Suprapubic skin (tissue), 4 donors: Measurements from ENCODE around the gene TMEM50B. TPM values are rescaled to one million over a fixed set of nuclear protein-coding genes. Genes with fewer than 3 reads are reported as not detected.

Source experiments
- DNase-seq, 2 donors: peaks; one replicate each; pipeline ENCODE4 v3.0.0-alpha.2; 2019; ENCODE audit warnings: low spot score in 2 of 2
- H3K27ac ChIP-seq: fragments of 200-600 bp; sonication (generic); one replicate; pipeline ENCODE4 v1.5.1; 2019
- H3K27me3 ChIP-seq: fragments of 200-600 bp; sonication (generic); one replicate; pipeline ENCODE4 v1.5.1; 2019
- H3K36me3 ChIP-seq: fragments of 200-600 bp; sonication (generic); one replicate; pipeline ENCODE4 v1.5.1; 2019
- H3K4me1 ChIP-seq: fragments of 200-600 bp; sonication (generic); one replicate; pipeline ENCODE4 v1.5.1; 2019
- H3K4me3 ChIP-seq: fragments of 200-600 bp; sonication (generic); one replicate; pipeline ENCODE4 v1.5.1; 2019; ENCODE audit warnings: mild to moderate bottlenecking
- H3K9me3 ChIP-seq: fragments of 200-600 bp; sonication (generic); one replicate; pipeline ENCODE4 v1.5.1; 2019
- EP300 ChIP-seq: sonication (generic); formaldehyde crosslinking; IDR thresholded peaks from one replicate; pipeline ENCODE4 v1.6.1; 2017; ENCODE audit warnings: antibody characterized with exemption
- POLR2A ChIP-seq, 2 donors: fragments of 450-650 bp; IDR thresholded peaks; one replicate each; pipeline ENCODE4 v1.6.1; 2017; ENCODE audit warnings: antibody characterized with exemption in 2 of 2, mild to moderate bottlenecking in 2 of 2, moderate library complexity in 2 of 2
- POLR2AphosphoS5 ChIP-seq, 3 donors: sonication (generic); formaldehyde crosslinking; IDR thresholded peaks; one replicate each; pipeline ENCODE4 v1.6.1; 2017; ENCODE audit warnings: antibody characterized with exemption in 3 of 3
- WGBS: methylation state at CpG from one replicate; pipeline ENCODE4 v1.1.5; 2018; 5-methylcytosine and 5-hydroxymethylcytosine counted together
- total RNA-seq, 4 donors: library from RNA; depleted of rRNA; stranded (reverse); fragments of >200 nt; gene quantifications; one replicate each; pipeline ENCODE4 v1.1.0, GENCODE V29; 2016
- TF ChIP-seq, protein P1 (sequence below), 2 donors: fragments of 200-600 bp in 1 of 2; fragments of 450-650 bp in 1 of 2; sonication (generic) in 1 of 2; IDR thresholded peaks; one replicate each; pipeline ENCODE4 v1.5.1; 2016 to 2019; ENCODE audit warnings: antibody characterized with exemption in 2 of 2, mild to moderate bottlenecking in 1 of 2, moderate library complexity in 1 of 2

The TMEM50B gene
- 100 to 1,000 TPM in 1 of 4 donors, 10 to 100 TPM in 3; 33.1 to 151 (median 59.8) TPM for total RNA-seq

DNA sequence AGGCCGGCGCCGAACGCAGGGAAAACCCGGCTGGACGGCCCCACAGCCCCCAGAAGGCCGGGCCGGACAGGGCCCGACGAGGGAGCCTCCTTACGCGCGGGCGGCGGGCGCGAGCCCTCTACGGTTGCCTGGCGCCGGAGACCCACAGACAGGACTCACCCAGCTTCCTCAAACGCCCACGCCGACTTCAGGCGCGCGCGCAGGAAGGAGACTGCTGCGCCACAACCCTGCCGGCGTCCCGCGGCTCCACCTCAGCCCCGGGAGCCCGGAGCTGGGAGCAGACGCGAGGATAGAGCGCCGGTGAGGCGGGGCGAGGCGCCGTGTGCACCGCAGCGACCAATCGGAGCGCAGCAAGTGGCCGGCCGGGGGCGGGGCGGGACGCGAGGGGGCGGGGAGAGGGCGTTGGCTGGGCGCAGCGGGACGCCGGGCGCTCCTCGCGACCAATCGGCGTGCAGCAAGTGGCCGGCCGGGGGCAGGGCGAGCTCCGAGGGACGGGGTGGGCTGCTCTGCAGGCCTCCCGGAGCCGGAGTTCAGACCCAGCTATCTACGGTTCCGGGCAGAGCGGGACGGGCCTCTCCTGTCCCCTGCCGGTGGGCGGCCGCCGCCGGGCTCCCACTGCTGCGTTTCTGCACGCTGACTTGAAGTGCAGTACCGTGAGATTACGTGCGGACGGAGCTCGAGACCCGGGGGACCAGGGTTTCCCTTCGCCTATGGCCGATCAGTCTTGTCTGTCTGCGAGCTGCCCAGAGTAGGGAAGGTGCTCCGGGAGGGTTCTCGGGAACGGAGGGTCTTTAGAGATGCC, at the start of gene TMEM50B:
TMEM50B (minus strand) TSS at position 296 of the 802 bp plus-strand sequence. CDS start 11,089 bp downstream, outside the sequence.
- Histone ChIP-seq H3K9me3 (no peaks in the 10 kb centered on the region), H3K27ac (peak within 1 kb of the TSS; percentile 99), H3K4me3 (peak within 1 kb of the TSS; percentile 88), H3K27me3 (no peaks in the 10 kb centered on the region), H3K36me3 (no peaks in the 10 kb centered on the region), H3K4me1 (peaks cover 19% of the 10 kb centered on the region)
- WGBS: under 1% methylated on average over 19 of the region's 93 CpGs
- DNase-seq: peak; percentile 96 to 98
- TF ChIP-seq EP300 (no peak), POLR2AphosphoS5 (IDR thresholded peaks at IDR 0.05) (peak; percentile 48 to 93 (median 67)), POLR2A (IDR thresholded peaks at IDR 0.05) (peak; percentile 86 to 87)
- TF ChIP-seq, protein P1, sequence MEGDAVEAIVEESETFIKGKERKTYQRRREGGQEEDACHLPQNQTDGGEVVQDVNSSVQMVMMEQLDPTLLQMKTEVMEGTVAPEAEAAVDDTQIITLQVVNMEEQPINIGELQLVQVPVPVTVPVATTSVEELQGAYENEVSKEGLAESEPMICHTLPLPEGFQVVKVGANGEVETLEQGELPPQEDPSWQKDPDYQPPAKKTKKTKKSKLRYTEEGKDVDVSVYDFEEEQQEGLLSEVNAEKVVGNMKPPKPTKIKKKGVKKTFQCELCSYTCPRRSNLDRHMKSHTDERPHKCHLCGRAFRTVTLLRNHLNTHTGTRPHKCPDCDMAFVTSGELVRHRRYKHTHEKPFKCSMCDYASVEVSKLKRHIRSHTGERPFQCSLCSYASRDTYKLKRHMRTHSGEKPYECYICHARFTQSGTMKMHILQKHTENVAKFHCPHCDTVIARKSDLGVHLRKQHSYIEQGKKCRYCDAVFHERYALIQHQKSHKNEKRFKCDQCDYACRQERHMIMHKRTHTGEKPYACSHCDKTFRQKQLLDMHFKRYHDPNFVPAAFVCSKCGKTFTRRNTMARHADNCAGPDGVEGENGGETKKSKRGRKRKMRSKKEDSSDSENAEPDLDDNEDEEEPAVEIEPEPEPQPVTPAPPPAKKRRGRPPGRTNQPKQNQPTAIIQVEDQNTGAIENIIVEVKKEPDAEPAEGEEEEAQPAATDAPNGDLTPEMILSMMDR (IDR thresholded peaks at IDR 0.05): peak; percentile 47 to 56

DNA sequence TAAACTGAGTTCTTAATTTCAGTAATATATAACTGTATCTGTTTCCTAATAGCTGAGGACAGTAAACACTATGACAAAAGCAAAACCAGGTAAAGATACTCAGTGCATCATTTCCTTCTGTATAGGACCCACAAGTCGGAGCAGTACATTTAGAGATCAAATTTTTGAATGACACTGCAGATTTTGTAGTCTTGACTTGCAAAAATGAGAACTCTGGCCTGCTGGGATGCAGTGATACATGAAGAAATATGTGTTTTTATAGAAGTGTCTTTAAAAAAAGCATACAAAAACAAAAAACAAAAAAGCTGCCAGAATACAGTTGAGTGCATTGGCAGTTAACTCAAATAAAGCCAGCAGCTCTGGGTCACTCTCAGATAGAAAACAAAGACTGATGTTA, 43.2 kb upstream of the TMEM50B start:
- TF ChIP-seq POLR2AphosphoS5 (IDR thresholded peaks at IDR 0.05) (no peak), POLR2A (IDR thresholded peaks at IDR 0.05) (no peak), EP300 (no peak)
- TF ChIP-seq, protein P1 (IDR thresholded peaks at IDR 0.05): no peak
- no peak for DNase-seq
- Histone ChIP-seq H3K27me3 (no peaks in the 10 kb centered on the region), H3K4me3 (no peak overlapping the region), H3K4me1 (no peaks in the 10 kb centered on the region), H3K9me3 (no peaks in the 10 kb centered on the region), H3K27ac (no peak overlapping the region), H3K36me3 (peaks cover 52% of the 10 kb centered on the region)
- WGBS: 71% methylated on average over 1 of the region's 1 CpG

GRCh38 chr21:33522297-33522952, 42.7 kb upstream of the TMEM50B start:
- WGBS: 91% methylated on average over 5 of the region's 5 CpGs
- H3K27ac ChIP-seq: no peak overlapping the region
- no peaks in the 10 kb centered on the region for H3K27me3 ChIP-seq
- DNase-seq: no peak
- no peak overlapping the region for H3K4me3 ChIP-seq
- H3K4me1 ChIP-seq: no peaks in the 10 kb centered on the region
- H3K36me3 ChIP-seq: peaks cover 52% of the 10 kb centered on the region
- no peak for TF ChIP-seq POLR2AphosphoS5 (IDR thresholded peaks at IDR 0.05)
- TF ChIP-seq, protein P1 (IDR thresholded peaks at IDR 0.05): no peak
- TF ChIP-seq POLR2A (IDR thresholded peaks at IDR 0.05): no peak
- TF ChIP-seq EP300: no peak
- H3K9me3 ChIP-seq: no peaks in the 10 kb centered on the region

DNA sequence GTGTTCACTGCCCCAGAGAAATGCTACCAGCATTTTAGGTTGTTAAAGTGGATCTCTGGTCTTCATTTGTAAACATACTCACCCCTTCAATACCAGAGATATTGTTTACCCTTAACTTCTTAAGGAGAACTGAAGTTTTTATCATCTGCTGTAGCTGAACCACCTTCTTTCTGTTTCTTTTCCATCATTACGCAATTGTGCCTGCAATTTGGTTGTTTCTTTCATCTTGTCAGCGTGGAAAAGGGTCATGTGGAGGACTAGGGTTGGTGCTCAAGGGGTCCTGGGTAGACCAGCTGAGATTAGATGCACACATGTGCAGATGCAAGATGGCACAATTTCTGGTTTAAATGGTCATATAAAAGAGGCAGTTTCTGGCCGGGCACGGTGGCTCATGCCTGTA, 39.1 kb upstream of the TMEM50B start:
- Histone ChIP-seq H3K4me3 (no peak overlapping the region), H3K27ac (no peak overlapping the region), H3K27me3 (no peaks in the 10 kb centered on the region), H3K9me3 (no peaks in the 10 kb centered on the region), H3K4me1 (no peaks in the 10 kb centered on the region), H3K36me3 (peaks cover 71% of the 10 kb centered on the region)
- WGBS: 98% methylated on average over 4 of the region's 4 CpGs
- TF ChIP-seq, protein P1 (IDR thresholded peaks at IDR 0.05): no peak
- TF ChIP-seq EP300: no peak
- TF ChIP-seq POLR2AphosphoS5 (IDR thresholded peaks at IDR 0.05): no peak
- no peak for TF ChIP-seq POLR2A (IDR thresholded peaks at IDR 0.05)
- no peak for DNase-seq

DNA sequence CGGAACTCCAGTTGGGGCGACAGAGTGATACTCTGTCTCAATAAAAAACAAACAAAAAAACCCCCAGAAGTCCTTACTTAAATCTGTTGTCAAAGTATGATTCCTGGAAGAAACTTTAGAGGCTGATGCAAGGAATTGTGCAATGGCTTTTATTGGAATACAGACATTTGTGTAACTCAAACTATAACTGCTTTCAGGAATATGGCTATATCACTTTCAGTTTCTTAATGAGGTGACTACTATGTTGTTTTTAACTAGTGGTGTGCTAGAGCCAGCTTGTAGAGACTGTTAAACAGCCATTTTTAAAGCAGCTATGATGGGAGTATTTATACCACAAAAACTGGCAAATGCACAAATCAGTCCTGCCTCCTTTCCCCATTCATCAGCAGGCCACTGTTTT, 34.5 kb upstream of the TMEM50B start:
- Histone ChIP-seq H3K4me3 (no peak overlapping the region), H3K4me1 (no peaks in the 10 kb centered on the region), H3K9me3 (no peaks in the 10 kb centered on the region), H3K36me3 (peaks cover 92% of the 10 kb centered on the region), H3K27ac (no peak overlapping the region), H3K27me3 (no peaks in the 10 kb centered on the region)
- TF ChIP-seq POLR2AphosphoS5 (IDR thresholded peaks at IDR 0.05): no peak
- 96% methylated on average over 2 of the region's 2 CpGs for WGBS
- no peak for DNase-seq
